ENCODE data around the gene GULP1.

- TF ChIP-seq POLR2A (IDR thresholded peaks at IDR 0.05; ENCODE audit: low read depth, low read length): no peak
- no peak for TF ChIP-seq POLR2AphosphoS5 (IDR thresholded peaks at IDR 0.05; ENCODE audit: low read depth, low read length)
- TF ChIP-seq TAF1 (IDR thresholded peaks at IDR 0.05; ENCODE audit: low read depth, low read length): no peak
- TF ChIP-seq POU2F2 (IDR thresholded peaks at IDR 0.05; ENCODE audit: low read depth, low read length): no peak
- TF ChIP-seq PAX5 (IDR thresholded peaks at IDR 0.05; ENCODE audit: insufficient read depth, low read length, severe bottlenecking): no peak
These were observed 34.6 kb downstream of the GULP1 start for GRCh38 chr2:188326290-188326668.

All from GM12891 (cell line).